ENCODE measurements around the gene POF1B. TPM values are rescaled to one million over a fixed set of nuclear protein-coding genes. Genes with fewer than 3 reads are reported as not detected.

POF1B gene
- total and polyA plus RNA-seq, 11 donors = 0.91 to 9.1 (median 4.7) TPM

GRCh38 chrX:85375333-85375738, 4.1 kb downstream of the POF1B start:
- Histone ChIP-seq H3K27me3 (no peaks in the 10 kb centered on the region), H3K9me3 (no peaks in the 10 kb centered on the region), H3K27ac (peak overlapping the region in 1 of 12 donors; percentile 29), H3K4me3 (peak overlapping the region in 5 of 12 donors; percentile 3 to 22 (median 12)), H3K36me3 (no peaks in the 10 kb centered on the region), H3K4me1 (no peaks in the 10 kb centered on the region)
- DNase-seq (peak in 2 of 5 donors; percentile 7 to 28), ATAC-seq (peak; percentile 37 to 80 (median 68))
- no peak for TF ChIP-seq POLR2A (IDR thresholded peaks at IDR 0.05)
- no peak for TF ChIP-seq CTCF (IDR thresholded peaks at IDR 0.05)
- intact Hi-C loops (cut with DNase I) = no loop called here
- 8 to 33% (median 18%) methylated on average over 5 of the region's 5 CpGs for WGBS, 4 donors

- DNase-seq (no peak), ATAC-seq (no peak)
- Histone ChIP-seq H3K36me3 (no peaks in the 10 kb centered on the region), H3K4me3 (no peak overlapping the region), H3K4me1 (no peaks in the 10 kb centered on the region), H3K27ac (no peak overlapping the region), H3K27me3 (no peaks in the 10 kb centered on the region), H3K9me3 (no peaks in the 10 kb centered on the region)
- 42 to 62% (median 51%) methylated on average over 4 of the region's 4 CpGs for WGBS, 4 donors
- intact Hi-C loops (cut with DNase I) = no loop called here
- TF ChIP-seq CTCF (IDR thresholded peaks at IDR 0.05) = no peak
- TF ChIP-seq POLR2A (IDR thresholded peaks at IDR 0.05) = no peak
Observed at GRCh38 chrX:85365370-85365995, 14.0 kb downstream of the POF1B start.

GRCh38 chrX:85359051-85359450, 20.4 kb downstream of the POF1B start:
- no peaks in the 10 kb centered on the region for H3K4me1 ChIP-seq
- H3K27me3 ChIP-seq = no peaks in the 10 kb centered on the region
- no peak overlapping the region for H3K4me3 ChIP-seq
- no peaks in the 10 kb centered on the region for H3K9me3 ChIP-seq
- no peak overlapping the region for H3K27ac ChIP-seq
- TF ChIP-seq POLR2A (IDR thresholded peaks at IDR 0.05) (no peak), CTCF (IDR thresholded peaks at IDR 0.05) (no peak)
- intact Hi-C loops (cut with DNase I) = no loop called here
- ATAC-seq (no peak), DNase-seq (no peak)
- no peaks in the 10 kb centered on the region for H3K36me3 ChIP-seq
- WGBS, 4 donors = 62 to 74% (median 69%) methylated on average over 1 of the region's 1 CpG

GRCh38 chrX:85345523-85345922, 33.9 kb downstream of the POF1B start:
- no peak for TF ChIP-seq CTCF (IDR thresholded peaks at IDR 0.05)
- no peaks in the 10 kb centered on the region for H3K4me1 ChIP-seq
- intact Hi-C loops (cut with DNase I) = no loop called here
- H3K36me3 ChIP-seq = no peaks in the 10 kb centered on the region
- WGBS, 4 donors = 51 to 72% (median 61%) methylated on average over 2 of the region's 2 CpGs
- no peak for ATAC-seq
- H3K27ac ChIP-seq = no peak overlapping the region
- H3K9me3 ChIP-seq = no peaks in the 10 kb centered on the region
- H3K4me3 ChIP-seq = no peak overlapping the region
- DNase-seq = no peak
- no peaks in the 10 kb centered on the region for H3K27me3 ChIP-seq
